Measurements from ENCODE around the gene SRGAP2B.
"Not testable (repeated sequence)": the region's sequence is repeated elsewhere in the genome, so short reads cannot be mapped to it uniquely, and the experiment has no call there.

The SRGAP2B gene

GRCh38 chr1:144889450-144890115 is 205.5 kb downstream of the SRGAP2B start:
- DNase-seq, result not testable (repeated sequence)

DNA sequence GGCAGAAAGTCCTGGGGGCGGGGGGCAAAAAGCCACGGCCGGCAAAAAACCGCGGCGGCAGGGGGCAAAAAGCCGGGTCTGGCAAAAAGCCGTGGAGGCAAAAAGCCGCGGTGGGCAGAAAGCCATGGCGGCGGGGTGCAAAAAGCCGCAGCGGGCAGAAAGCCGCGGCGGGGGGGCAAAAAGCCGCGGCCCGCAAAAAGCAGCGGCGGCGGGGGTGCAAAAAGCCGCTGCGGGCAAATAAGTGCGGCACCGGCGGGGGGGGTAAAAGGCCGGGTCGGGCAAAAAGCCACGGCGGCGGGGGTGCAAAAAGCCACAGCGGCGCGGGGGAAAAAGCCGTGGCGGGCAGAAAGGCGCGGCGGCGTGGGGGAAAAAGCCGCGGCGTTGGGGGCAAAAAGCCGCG is 212.1 kb downstream of the SRGAP2B start:
- DNase-seq, result not testable (repeated sequence)

- not testable (repeated sequence) for DNase-seq
Observed at GRCh38 chr1:144882343-144882742, 212.8 kb downstream of the SRGAP2B start.

- DNase-seq, result not testable (repeated sequence)
Observed at GRCh38 chr1:144858607-144859006, 236.5 kb downstream of the SRGAP2B start.
